Right lobe of liver (tissue), 6 donors: Measurements from ENCODE around the gene TNRC18. TPM values are rescaled to one million over a fixed set of nuclear protein-coding genes. Genes with fewer than 3 reads are reported as not detected.

ENCODE experiments used
- ATAC-seq, 4 donors: fragments of 200-7000 bp; cut with Tn5 transposase; one replicate each; pipeline ENCODE4 v1.9.1; 2020; ENCODE audit warnings: mild to moderate bottlenecking in 4 of 4, moderate library complexity in 4 of 4
- DNase-seq, 3 donors: peaks; one replicate each; pipeline ENCODE4 v3.0.0-alpha.2; 2020
- H3K27ac ChIP-seq, 3 donors: fragments of 200-600 bp; one replicate each; pipeline ENCODE4 v1.8.0; 2022
- H3K27me3 ChIP-seq, 2 donors: fragments of 200-600 bp; one replicate each; pipeline ENCODE4 v1.8.0; 2022
- H3K36me3 ChIP-seq, 4 donors: fragments of 200-600 bp; sonication (generic) in 1 of 4; one replicate each; pipeline versions ENCODE4 v1.5.1 to v1.8.0; 2017 to 2022; ENCODE audit warnings: control low read depth in 1 of 4
- H3K4me1 ChIP-seq, 4 donors: fragments of 200-600 bp; sonication (generic) in 1 of 4; one replicate each; pipeline versions ENCODE4 v1.5.1 to v1.8.0; 2017 to 2022; ENCODE audit warnings: control low read depth in 1 of 4
- H3K4me3 ChIP-seq, 3 donors: fragments of 200-600 bp; one replicate each; pipeline ENCODE4 v1.8.0; 2022
- H3K9me3 ChIP-seq, 4 donors: fragments of 200-600 bp; sonication (generic) in 1 of 4; one replicate each; pipeline versions ENCODE4 v1.5.1 to v1.8.0; 2017 to 2022; ENCODE audit warnings: control low read depth in 1 of 4
- CTCF ChIP-seq, 4 donors: fragments of 200-600 bp in 3 of 4; fragments of 450-650 bp in 1 of 4; IDR thresholded peaks; one replicate each; pipeline versions ENCODE4 v1.5.1 to v1.8.0; 2016 to 2022; ENCODE audit warnings: antibody characterized with exemption in 4 of 4, mild to moderate bottlenecking in 2 of 4
- POLR2A ChIP-seq: fragments of 450-650 bp; IDR thresholded peaks from one replicate; pipeline ENCODE4 v1.6.1; 2017; ENCODE audit warnings: antibody characterized with exemption, mild to moderate bottlenecking
- WGBS: methylation state at CpG from one replicate; pipeline ENCODE4 v1.1.6; 2018; ENCODE audit warnings: low coverage, low lambda C conversion rate; ENCODE audit not compliant: insufficient coverage; ENCODE audit errors: missing lambda C conversion rate; 5-methylcytosine and 5-hydroxymethylcytosine counted together
- intact Hi-C, 2 donors: fragments of 100-400 bp; cut with DNase I; formaldehyde crosslinking; loops; one replicate each; pipeline versions ENCODE4 v1.11.2 to v1.14.1; 2022
- total RNA-seq, 6 experiments: library from RNA; depleted of rRNA in 2 of 6; stranded (reverse); fragments of >200 nt in 2 of 6; fragmentation: NEBNext Ultra II Directional in 3 of 6; extraction: Animal tissue kit (Norgen Biotek cat#: 25700) in 3 of 6; gene quantifications; one replicate each; pipeline versions ENCODE4 v1.1.0 to v1.2.4, GENCODE V29; 2016 to 2023
- donor health status: DM: no; HTN: yes; CAD: no.
- donor health status: DM: no; HTN: no; CAD: no.
- donor health status: DM: no; HTN: no; CAD: no.
- donor health status: DM: no; HTN: yes; CAD: no.
- donor health status: DM: no; HTN: yes; CAD: no.

The TNRC18 gene
- total RNA-seq, 6 experiments from 2014 or later: 27.0 to 36.9 (median 30.5) TPM

- Histone ChIP-seq H3K27ac (peak overlapping the region in 1 of 3 donors; percentile 99), H3K27me3 (no peaks in the 10 kb centered on the region), H3K36me3 (no peaks in the 10 kb centered on the region), H3K4me1 (peaks cover 0 to 21% (median 9%) of the 10 kb centered on the region in 4 donors), H3K9me3 (no peaks in the 10 kb centered on the region), H3K4me3 (no peak overlapping the region)
- no peak for TF ChIP-seq CTCF (IDR thresholded peaks at IDR 0.05)
- TF ChIP-seq POLR2A: no peak
- no peak for DNase-seq
- no peak for ATAC-seq
- 61% methylated on average over 12 of the region's 15 CpGs for WGBS
- intact Hi-C loops: no loop called here
Observed at GRCh38 chr7:5417106-5418071, 6.2 kb downstream of the TNRC18 start.

GRCh38 chr7:5414916-5415315 lies 8.7 kb downstream of the TNRC18 start:
- Histone ChIP-seq H3K4me3 (no peak overlapping the region), H3K27ac (no peak overlapping the region), H3K27me3 (no peaks in the 10 kb centered on the region), H3K4me1 (peaks cover 0 to 21% (median 9%) of the 10 kb centered on the region in 4 donors), H3K36me3 (no peaks in the 10 kb centered on the region), H3K9me3 (no peaks in the 10 kb centered on the region)
- ATAC-seq (no peak), DNase-seq (no peak)
- no peak for TF ChIP-seq CTCF (IDR thresholded peaks at IDR 0.05)
- TF ChIP-seq POLR2A: no peak
- intact Hi-C loops: no loop called here
- 86% methylated on average over 4 of the region's 4 CpGs for WGBS

GRCh38 chr7:5413449-5413786 lies 10.2 kb downstream of the TNRC18 start:
- intact Hi-C loops: no loop called here
- DNase-seq (no peak), ATAC-seq (no peak)
- Histone ChIP-seq H3K27ac (no peak overlapping the region), H3K4me1 (peaks cover 0 to 8% (median 2%) of the 10 kb centered on the region in 4 donors), H3K4me3 (no peak overlapping the region), H3K36me3 (no peaks in the 10 kb centered on the region), H3K9me3 (no peaks in the 10 kb centered on the region), H3K27me3 (no peaks in the 10 kb centered on the region)
- TF ChIP-seq POLR2A (no peak), CTCF (IDR thresholded peaks at IDR 0.05) (no peak)
- WGBS: 91% methylated on average over 4 of the region's 6 CpGs

- intact Hi-C loops: no loop called here
- Histone ChIP-seq H3K9me3 (no peaks in the 10 kb centered on the region), H3K4me3 (no peak overlapping the region), H3K36me3 (peaks cover 0 to 5% (median 0%) of the 10 kb centered on the region in 4 donors), H3K4me1 (peaks cover 0 to 4% (median 0%) of the 10 kb centered on the region in 4 donors), H3K27ac (no peak overlapping the region), H3K27me3 (no peaks in the 10 kb centered on the region)
- no peak for TF ChIP-seq POLR2A
- no peak for TF ChIP-seq CTCF (IDR thresholded peaks at IDR 0.05)
- ATAC-seq (peak in 3 of 4 donors; percentile 5 to 55 (median 41)), DNase-seq (no peak)
- WGBS: 75% methylated on average over 4 of the region's 4 CpGs
Observed at GRCh38 chr7:5408777-5409176, 14.9 kb downstream of the TNRC18 start.
